Naive thymus-derived CD8-positive, alpha-beta T cell (primary cell): ENCODE data around the gene KLF13. TPM values are rescaled to one million over a fixed set of nuclear protein-coding genes. Genes with fewer than 3 reads are reported as not detected.
A peak's percentile ranks its signal among the peaks of the same experiment; 100 is the strongest.

Experiments used
- ATAC-seq, 2 donors: fragments of 150-1000 bp; cut with Tn5 transposase in 1 of 2; sonication (Bioruptor Pico), chemical (Tn5 transposase) in 1 of 2; 1 replicate in 1 of 2; 2 replicates in 1 of 2; pipeline ENCODE4 v1.10.0; 2021; ENCODE audit warnings: mild to moderate bottlenecking in 2 of 2, moderate library complexity in 2 of 2
- POLR2A ChIA-PET: fragments of 350-600 bp; sonication (Branson Sonifier 250); formaldehyde crosslinking; loops from one replicate; lab custom pipeline; 2021; ENCODE audit warnings: antibody characterized with exemption; lab: Charles Lee
- DNase-seq, 10 donors: peaks; one replicate each; pipeline versions ENCODE4 v3.0.0 to v3.0.0-alpha.2; 2020 to 2022
- H3K27ac Mint-ChIP-seq, 10 donors: one replicate each; pipeline ENCODE4 v1.8.0; 2020 to 2022; ENCODE audit warnings: mild to moderate bottlenecking in 10 of 10, mixed read lengths in 10 of 10, moderate library complexity in 4 of 10, inconsistent platforms in 1 of 10
- H3K27me3 Mint-ChIP-seq, 5 donors: one replicate each; pipeline ENCODE4 v1.8.0; 2021 to 2022; ENCODE audit warnings: mixed read lengths in 5 of 5
- H3K36me3 Mint-ChIP-seq, 3 donors: one replicate each; pipeline ENCODE4 v1.8.0; 2020 to 2022; ENCODE audit warnings: mixed read lengths in 3 of 3, mild to moderate bottlenecking in 2 of 3, inconsistent platforms in 1 of 3
- H3K4me1 Mint-ChIP-seq, 4 donors: one replicate each; pipeline ENCODE4 v1.8.0; 2021 to 2022; ENCODE audit warnings: mixed read lengths in 4 of 4
- H3K4me3 Mint-ChIP-seq, 10 donors: one replicate each; pipeline ENCODE4 v1.8.0; 2020 to 2022; ENCODE audit warnings: mild to moderate bottlenecking in 10 of 10, mixed read lengths in 10 of 10, moderate library complexity in 6 of 10, inconsistent platforms in 1 of 10
- H3K9me3 Mint-ChIP-seq, 9 donors: one replicate each; pipeline ENCODE4 v1.8.0; 2020 to 2022; ENCODE audit warnings: mixed read lengths in 9 of 9, mild to moderate bottlenecking in 3 of 9, inconsistent platforms in 1 of 9, moderate library complexity in 1 of 9
- polyA plus RNA-seq, 3 donors: library from polyadenylated mRNA; unstranded; fragments of 300-500 nt; fragmentation: Illumina TruSeq; gene quantifications; one replicate each; pipeline ENCODE4 v1.2.3, GENCODE V29; 2021
- total RNA-seq, 8 experiments: library from RNA in 2 of 8; stranded (reverse) in 2 of 8; gene quantifications; one replicate each; pipeline ENCODE4 v1.2.3 and lab custom pipeline; 2021 to 2026

Gene KLF13
- total and polyA plus RNA-seq, 5 experiments from 2014 or later: 70.1 to 244 (median 102) TPM

DNA sequence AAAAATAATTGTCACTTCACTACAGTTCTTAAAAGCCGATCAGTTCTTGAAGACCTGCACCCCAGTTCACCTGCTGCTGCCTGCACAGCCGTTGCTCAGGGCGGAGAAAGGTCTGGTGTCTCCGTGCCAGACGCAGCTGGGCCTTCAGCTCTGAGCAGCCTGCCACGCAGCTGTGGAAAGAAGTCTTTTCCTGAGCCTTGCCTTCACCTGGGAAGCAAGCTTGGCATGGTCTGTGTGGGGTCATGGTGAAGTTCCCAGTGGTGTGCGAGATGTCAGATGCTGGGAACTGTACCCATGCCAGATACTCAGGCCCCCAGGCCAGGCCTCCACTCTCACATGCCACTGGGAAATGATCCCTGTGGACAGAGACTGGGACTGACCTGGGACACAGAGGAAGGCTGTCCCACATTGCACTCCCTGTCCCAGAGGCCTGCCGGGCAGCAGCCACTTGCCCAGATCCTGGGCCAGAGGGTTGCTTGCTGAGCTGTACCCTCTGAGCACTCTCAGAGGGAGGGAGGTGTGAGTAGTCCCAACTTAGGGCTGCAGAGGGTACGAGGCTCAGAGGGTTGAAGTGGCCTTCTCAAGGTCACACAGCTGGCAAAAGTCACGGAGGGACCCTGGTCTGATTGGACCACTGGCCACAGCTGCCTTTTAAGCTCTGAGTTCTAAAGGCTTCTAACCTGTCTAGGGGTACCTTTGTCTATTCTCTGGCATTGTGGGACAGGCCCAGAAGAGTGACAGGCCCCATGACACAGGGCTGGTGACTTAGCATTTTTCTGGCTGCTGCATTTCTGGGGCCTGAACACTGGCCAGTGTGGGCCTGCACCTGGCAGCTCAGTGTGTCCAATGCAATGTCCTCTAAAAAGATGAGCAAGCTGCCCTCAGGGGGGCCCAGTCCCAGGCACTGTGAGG lies 55.4 kb downstream of the KLF13 start:
- H3K27ac Mint-ChIP-seq: peak overlapping the region; percentile 78 to 87 (median 82)
- ATAC-seq (no peak), DNase-seq (no peak)
- H3K4me3 Mint-ChIP-seq: no peak overlapping the region
- H3K36me3 Mint-ChIP-seq: peaks cover 10 to 39% (median 25%) of the 10 kb centered on the region in 3 donors
- H3K4me1 Mint-ChIP-seq: peaks cover 36 to 70% (median 68%) of the 10 kb centered on the region in 4 donors
- H3K9me3 Mint-ChIP-seq: peaks cover 0 to 3% (median 0%) of the 10 kb centered on the region in 9 donors
- POLR2A ChIA-PET: interaction anchor here (1.0 to 3.9 kb wide), 10 partner anchors 10 to 53 kb away, joined by 3 to 22 read pairs (median 4); no protein-coding TSS in a partner anchor
- no peaks in the 10 kb centered on the region for H3K27me3 Mint-ChIP-seq

DNA sequence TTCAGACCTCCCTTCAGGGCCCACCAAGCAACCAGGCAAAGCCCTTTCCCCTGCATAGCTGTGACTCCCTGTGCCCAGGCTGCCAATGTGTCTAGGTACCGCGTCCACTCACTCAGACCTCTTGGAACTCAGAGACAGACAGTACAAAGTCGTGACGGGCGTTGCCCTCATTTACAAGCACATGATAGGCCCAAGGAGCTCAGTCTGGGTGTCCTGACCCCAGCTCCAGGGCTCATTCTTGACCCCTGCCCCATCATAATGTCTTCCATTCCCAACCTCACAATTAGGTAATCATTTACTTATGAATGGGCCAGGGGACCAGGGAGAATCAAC lies 56.0 kb downstream of the KLF13 start:
- Mint-ChIP-seq H3K9me3 (peaks cover 0 to 3% (median 0%) of the 10 kb centered on the region in 9 donors), H3K36me3 (peaks cover 10 to 39% (median 25%) of the 10 kb centered on the region in 3 donors), H3K4me1 (peaks cover 36 to 70% (median 68%) of the 10 kb centered on the region in 4 donors), H3K27me3 (no peaks in the 10 kb centered on the region), H3K27ac (peak overlapping the region; percentile 65 to 88 (median 82)), H3K4me3 (no peak overlapping the region)
- DNase-seq (no peak), ATAC-seq (no peak)
- POLR2A ChIA-PET: interaction anchor here (0.9 to 3.9 kb wide), 9 partner anchors 9 to 52 kb away, joined by 3 to 22 read pairs (median 8); no protein-coding TSS in a partner anchor

- ATAC-seq: no peak
- no peaks in the 10 kb centered on the region for H3K27me3 Mint-ChIP-seq
- peaks cover 39 to 70% (median 69%) of the 10 kb centered on the region in 4 donors for H3K4me1 Mint-ChIP-seq
Observed at GRCh38 chr15:31383139-31383538, 56.5 kb downstream of the KLF13 start.

DNA sequence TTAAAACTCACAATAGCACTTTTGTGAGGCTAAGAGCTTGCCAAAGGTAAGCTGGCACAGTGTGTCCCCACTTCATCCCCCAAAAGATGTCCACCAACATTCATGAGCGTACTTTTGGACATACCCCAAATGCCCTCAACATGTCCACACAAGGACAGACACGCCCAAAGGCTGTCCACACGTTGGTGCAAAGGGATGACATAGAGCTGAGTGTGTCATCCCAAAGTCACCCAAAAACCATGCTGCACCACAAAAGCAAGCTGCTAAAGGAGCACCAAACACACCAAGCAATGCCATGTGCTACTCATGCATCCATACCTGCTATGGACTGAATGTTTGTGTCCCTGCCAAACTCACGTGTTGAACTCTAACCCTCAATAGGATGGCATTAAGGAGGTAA lies 57.9 kb downstream of the KLF13 start:
- peak overlapping the region in 8 of 10 donors; percentile 5 to 96 (median 64) for H3K27ac Mint-ChIP-seq

More at GRCh38 chr15:31383139-31383538, 56.5 kb downstream of the KLF13 start:
- no peak overlapping the region for H3K4me3 Mint-ChIP-seq
- DNase-seq: no peak
- H3K27ac Mint-ChIP-seq: peak overlapping the region in 9 of 10 donors; percentile 68 to 88 (median 81)
- peaks cover 0 to 3% (median 0%) of the 10 kb centered on the region in 9 donors for H3K9me3 Mint-ChIP-seq
- POLR2A ChIA-PET: interaction anchor here (0.9 to 3.9 kb wide), 9 partner anchors 9 to 101 kb away, joined by 3 to 22 read pairs (median 8); no protein-coding TSS in a partner anchor
- H3K36me3 Mint-ChIP-seq: peaks cover 10 to 37% (median 25%) of the 10 kb centered on the region in 3 donors

DNA sequence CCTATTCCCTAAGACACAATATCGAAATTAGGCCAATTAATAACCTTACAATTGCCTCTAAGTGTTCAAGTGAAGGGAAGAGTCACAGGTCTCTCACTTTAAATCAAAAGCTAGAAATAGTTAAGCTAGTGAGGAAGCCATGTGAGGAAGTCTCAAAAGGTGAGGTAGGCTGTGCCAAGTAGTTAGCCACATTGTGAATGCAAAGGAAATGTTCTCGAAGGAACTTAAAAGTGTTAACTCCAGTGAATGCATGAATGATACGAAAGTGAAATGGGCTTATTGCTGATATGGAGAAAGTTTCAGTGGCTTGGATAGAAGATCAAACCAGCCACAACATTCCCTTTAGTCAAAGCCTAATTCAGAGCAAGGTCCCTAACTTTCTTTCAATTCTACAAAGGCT lies 59.1 kb downstream of the KLF13 start:
- Mint-ChIP-seq H3K9me3 (peaks cover 0 to 3% (median 0%) of the 10 kb centered on the region in 9 donors), H3K4me3 (peak overlapping the region in 9 of 10 donors; percentile 33 to 84 (median 66)), H3K27ac (peak overlapping the region; percentile 69 to 98 (median 92)), H3K27me3 (no peaks in the 10 kb centered on the region), H3K4me1 (peaks cover 43 to 77% (median 75%) of the 10 kb centered on the region in 4 donors), H3K36me3 (peaks cover 6 to 11% (median 8%) of the 10 kb centered on the region in 3 donors)
- ATAC-seq: peak; percentile 10 to 25
- DNase-seq: no peak
- POLR2A ChIA-PET: interaction anchor here (0.9 to 1.8 kb wide), 12 partner anchors 8 to 98 kb away, joined by 3 to 23 read pairs (median 6); partner anchors contain the start of gene KLF13

More for the DNA sequence above, 57.9 kb downstream of the KLF13 start:
- H3K9me3 Mint-ChIP-seq: peaks cover 0 to 3% (median 0%) of the 10 kb centered on the region in 9 donors
- DNase-seq: no peak
- POLR2A ChIA-PET: interaction anchor here (0.7 to 3.8 kb wide), 3 partner anchors 19 to 100 kb away, joined by 3 to 21 read pairs (median 5); no protein-coding TSS in a partner anchor
- H3K4me3 Mint-ChIP-seq: no peak overlapping the region
- H3K4me1 Mint-ChIP-seq: peaks cover 38 to 67% (median 66%) of the 10 kb centered on the region in 4 donors
- peaks cover 6 to 23% (median 19%) of the 10 kb centered on the region in 3 donors for H3K36me3 Mint-ChIP-seq
- H3K27me3 Mint-ChIP-seq: no peaks in the 10 kb centered on the region
- ATAC-seq: no peak

DNA sequence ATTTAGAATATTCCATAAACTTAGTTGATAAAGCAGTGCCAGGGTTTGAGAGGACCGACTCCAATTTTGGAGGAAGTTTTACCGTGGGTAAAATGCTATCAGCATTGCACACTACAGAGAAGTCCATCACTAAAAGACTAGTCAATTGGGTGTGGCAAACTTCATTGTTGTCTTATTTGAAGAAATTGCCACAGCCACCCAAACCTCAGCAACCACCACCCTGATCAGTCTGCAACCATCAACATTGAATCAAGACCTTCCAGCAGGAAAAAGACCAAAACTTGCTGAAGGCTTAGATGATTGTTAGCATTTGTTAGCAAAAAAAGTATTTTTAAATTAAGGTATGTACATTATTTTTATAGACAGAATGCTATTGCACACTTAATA lies 60.5 kb downstream of the KLF13 start:
- POLR2A ChIA-PET: interaction anchor here (1.1 to 14.1 kb wide), 6 partner anchors 10 to 97 kb away, joined by 3 to 308 read pairs (median 19); no protein-coding TSS in a partner anchor
- Mint-ChIP-seq H3K9me3 (peaks cover 0 to 2% (median 0%) of the 10 kb centered on the region in 9 donors), H3K27ac (peak overlapping the region in 9 of 10 donors; percentile 82 to 98 (median 93)), H3K27me3 (no peaks in the 10 kb centered on the region), H3K4me1 (peaks cover 41 to 79% (median 74%) of the 10 kb centered on the region in 4 donors), H3K36me3 (peaks cover 0 to 2% (median 0%) of the 10 kb centered on the region in 3 donors), H3K4me3 (peak overlapping the region; percentile 29 to 85 (median 68))
- DNase-seq (peak in 2 of 10 donors; percentile 50 to 51), ATAC-seq (peak; percentile 33 to 47)

- Mint-ChIP-seq H3K4me1 (peaks cover 42 to 78% (median 72%) of the 10 kb centered on the region in 4 donors), H3K9me3 (peaks cover 0 to 2% (median 0%) of the 10 kb centered on the region in 9 donors), H3K4me3 (peak overlapping the region; percentile 50 to 85 (median 74)), H3K27ac (peak overlapping the region; percentile 68 to 98 (median 92)), H3K36me3 (peaks cover 0 to 2% (median 0%) of the 10 kb centered on the region in 3 donors), H3K27me3 (no peaks in the 10 kb centered on the region)
- POLR2A ChIA-PET: interaction anchor here (0.8 to 14.1 kb wide), 5 partner anchors 10 to 96 kb away, joined by 3 to 308 read pairs (median 10); no protein-coding TSS in a partner anchor
- peak in 4 of 10 donors; percentile 52 to 68 (median 56) for DNase-seq
- ATAC-seq: peak; percentile 29 to 50
Observed at GRCh38 chr15:31387479-31388118, 61.0 kb downstream of the KLF13 start.

DNA sequence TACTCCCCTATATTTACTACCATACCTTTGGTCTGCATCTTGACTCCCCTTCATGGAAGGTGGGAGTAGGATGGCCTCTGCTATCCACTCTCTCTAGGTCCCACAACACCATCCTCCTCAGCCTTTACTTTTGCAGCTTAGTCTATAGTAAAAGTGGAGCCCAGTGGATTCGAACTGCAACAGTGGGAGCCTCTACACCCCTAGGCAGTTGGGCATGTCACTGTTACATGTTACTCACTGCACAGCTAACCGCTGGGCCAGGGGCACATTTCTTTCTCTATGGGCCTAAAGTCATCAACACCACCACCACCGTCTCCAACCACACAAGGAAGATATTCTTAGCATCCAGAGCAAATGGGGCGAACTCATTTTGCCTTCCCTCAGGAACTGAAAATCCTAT lies 62.9 kb downstream of the KLF13 start:
- Mint-ChIP-seq H3K9me3 (peaks cover 0 to 2% (median 0%) of the 10 kb centered on the region in 9 donors), H3K36me3 (peaks cover 0 to under 1% (median 0%) of the 10 kb centered on the region in 3 donors), H3K27ac (peak overlapping the region; percentile 75 to 96 (median 84)), H3K4me1 (peaks cover 44 to 82% (median 71%) of the 10 kb centered on the region in 4 donors), H3K4me3 (peak overlapping the region; percentile 10 to 77 (median 53)), H3K27me3 (no peaks in the 10 kb centered on the region)
- no peak for DNase-seq
- POLR2A ChIA-PET: interaction anchor here (0.8 to 14.1 kb wide), 10 partner anchors 9 to 174 kb away, joined by 3 to 308 read pairs (median 3); no protein-coding TSS in a partner anchor
- ATAC-seq: no peak

GRCh38 chr15:31390029-31390428 lies 63.4 kb downstream of the KLF13 start:
- DNase-seq: no peak
- POLR2A ChIA-PET: interaction anchor here (0.8 to 14.1 kb wide), 6 partner anchors 8 to 64 kb away, joined by 3 to 308 read pairs (median 4); no protein-coding TSS in a partner anchor
- H3K4me1 Mint-ChIP-seq: peaks cover 44 to 77% (median 70%) of the 10 kb centered on the region in 4 donors
- no peaks in the 10 kb centered on the region for H3K27me3 Mint-ChIP-seq
- peaks cover 0 to 2% (median 0%) of the 10 kb centered on the region in 9 donors for H3K9me3 Mint-ChIP-seq
- no peak for ATAC-seq
- H3K36me3 Mint-ChIP-seq: no peaks in the 10 kb centered on the region
- H3K27ac Mint-ChIP-seq: peak overlapping the region; percentile 75 to 96 (median 86)
- H3K4me3 Mint-ChIP-seq: peak overlapping the region in 7 of 10 donors; percentile 37 to 77 (median 50)

DNA sequence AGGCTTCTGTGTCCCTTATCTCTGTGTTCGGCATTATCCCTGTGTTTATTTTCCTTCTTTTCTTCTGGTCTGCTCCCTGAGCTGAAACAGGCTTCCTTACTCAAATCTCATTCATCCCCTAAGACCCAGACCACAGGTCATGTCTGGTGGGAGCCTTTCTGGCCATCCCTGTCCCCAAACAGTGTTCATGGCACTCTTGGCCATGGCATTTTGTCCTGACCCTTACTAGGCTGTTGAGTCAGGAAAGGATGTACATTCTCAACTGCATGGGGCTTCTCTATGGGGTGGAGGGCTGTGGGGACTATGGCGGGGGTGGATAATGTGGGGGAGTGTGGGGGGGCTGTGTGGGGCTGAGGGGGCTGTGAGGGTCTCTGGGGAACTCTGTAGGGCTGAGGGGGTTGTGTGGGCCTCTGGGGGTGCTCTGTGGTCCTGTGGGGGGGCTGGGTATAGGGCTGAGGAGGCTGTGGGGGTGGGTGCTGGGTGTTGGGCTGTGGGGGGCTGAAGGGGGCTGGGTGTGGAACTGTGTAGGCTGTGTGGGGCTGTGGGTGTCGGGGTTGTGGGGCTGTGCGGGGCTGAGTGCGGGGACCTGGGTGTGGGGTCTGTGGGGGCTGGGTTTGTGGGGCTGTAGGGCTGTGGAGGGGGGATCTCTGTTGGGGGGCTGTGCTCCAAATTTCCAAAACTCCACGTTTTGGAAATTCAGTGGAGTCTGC lies 64.3 kb downstream of the KLF13 start:
- POLR2A ChIA-PET: interaction anchor here (0.6 to 14.1 kb wide), 12 partner anchors 9 to 156 kb away, joined by 3 to 308 read pairs (median 8); no protein-coding TSS in a partner anchor
- ATAC-seq (no peak), DNase-seq (peak in 1 of 10 donors; percentile 55)
- peak overlapping the region; percentile 79 to 96 (median 86) for H3K27ac Mint-ChIP-seq
- no peaks in the 10 kb centered on the region for H3K36me3 Mint-ChIP-seq
- peak overlapping the region; percentile 6 to 77 (median 49) for H3K4me3 Mint-ChIP-seq
- no peaks in the 10 kb centered on the region for H3K9me3 Mint-ChIP-seq
- no peaks in the 10 kb centered on the region for H3K27me3 Mint-ChIP-seq
- H3K4me1 Mint-ChIP-seq: peaks cover 42 to 75% (median 62%) of the 10 kb centered on the region in 4 donors
